Measurements from ENCODE around the gene EVI5. TPM values are rescaled to one million over a fixed set of nuclear protein-coding genes. Genes with fewer than 3 reads are reported as not detected.

EVI5 gene
- total RNA-seq, 1 donor from 2014 or later: 13.7 TPM

DNA sequence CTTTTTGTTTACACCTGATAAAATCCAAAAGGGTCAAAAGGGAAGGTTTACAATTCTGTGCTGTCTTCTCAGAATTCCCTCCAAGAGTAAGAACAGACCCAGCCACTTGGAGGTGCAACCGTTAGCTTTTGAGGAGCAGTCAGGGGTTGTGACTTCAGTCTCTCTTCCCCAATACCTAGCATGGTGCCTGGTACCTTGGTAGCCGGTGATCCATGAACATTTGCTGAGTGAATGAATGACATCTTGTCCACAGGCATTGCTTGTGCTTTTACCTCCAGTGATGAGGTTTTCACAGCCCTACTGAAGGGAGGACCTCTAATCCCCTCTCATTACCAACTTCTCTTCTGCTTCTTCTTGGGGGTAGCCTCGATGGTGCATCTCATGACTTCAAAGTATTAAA lies 309.9 kb downstream of the EVI5 start:
- TF ChIP-seq EZH2 (IDR thresholded peaks at IDR 0.05): no peak
- TF ChIP-seq, protein P1, sequence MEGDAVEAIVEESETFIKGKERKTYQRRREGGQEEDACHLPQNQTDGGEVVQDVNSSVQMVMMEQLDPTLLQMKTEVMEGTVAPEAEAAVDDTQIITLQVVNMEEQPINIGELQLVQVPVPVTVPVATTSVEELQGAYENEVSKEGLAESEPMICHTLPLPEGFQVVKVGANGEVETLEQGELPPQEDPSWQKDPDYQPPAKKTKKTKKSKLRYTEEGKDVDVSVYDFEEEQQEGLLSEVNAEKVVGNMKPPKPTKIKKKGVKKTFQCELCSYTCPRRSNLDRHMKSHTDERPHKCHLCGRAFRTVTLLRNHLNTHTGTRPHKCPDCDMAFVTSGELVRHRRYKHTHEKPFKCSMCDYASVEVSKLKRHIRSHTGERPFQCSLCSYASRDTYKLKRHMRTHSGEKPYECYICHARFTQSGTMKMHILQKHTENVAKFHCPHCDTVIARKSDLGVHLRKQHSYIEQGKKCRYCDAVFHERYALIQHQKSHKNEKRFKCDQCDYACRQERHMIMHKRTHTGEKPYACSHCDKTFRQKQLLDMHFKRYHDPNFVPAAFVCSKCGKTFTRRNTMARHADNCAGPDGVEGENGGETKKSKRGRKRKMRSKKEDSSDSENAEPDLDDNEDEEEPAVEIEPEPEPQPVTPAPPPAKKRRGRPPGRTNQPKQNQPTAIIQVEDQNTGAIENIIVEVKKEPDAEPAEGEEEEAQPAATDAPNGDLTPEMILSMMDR (IDR thresholded peaks at IDR 0.05): no peak
- no peak for TF ChIP-seq EZH2phosphoT487 (IDR thresholded peaks at IDR 0.05)
- H3K36me3 Mint-ChIP-seq: peaks cover 1% of the 10 kb centered on the region
- H3K4me1 ChIP-seq: peaks cover 1% of the 10 kb centered on the region

DNA sequence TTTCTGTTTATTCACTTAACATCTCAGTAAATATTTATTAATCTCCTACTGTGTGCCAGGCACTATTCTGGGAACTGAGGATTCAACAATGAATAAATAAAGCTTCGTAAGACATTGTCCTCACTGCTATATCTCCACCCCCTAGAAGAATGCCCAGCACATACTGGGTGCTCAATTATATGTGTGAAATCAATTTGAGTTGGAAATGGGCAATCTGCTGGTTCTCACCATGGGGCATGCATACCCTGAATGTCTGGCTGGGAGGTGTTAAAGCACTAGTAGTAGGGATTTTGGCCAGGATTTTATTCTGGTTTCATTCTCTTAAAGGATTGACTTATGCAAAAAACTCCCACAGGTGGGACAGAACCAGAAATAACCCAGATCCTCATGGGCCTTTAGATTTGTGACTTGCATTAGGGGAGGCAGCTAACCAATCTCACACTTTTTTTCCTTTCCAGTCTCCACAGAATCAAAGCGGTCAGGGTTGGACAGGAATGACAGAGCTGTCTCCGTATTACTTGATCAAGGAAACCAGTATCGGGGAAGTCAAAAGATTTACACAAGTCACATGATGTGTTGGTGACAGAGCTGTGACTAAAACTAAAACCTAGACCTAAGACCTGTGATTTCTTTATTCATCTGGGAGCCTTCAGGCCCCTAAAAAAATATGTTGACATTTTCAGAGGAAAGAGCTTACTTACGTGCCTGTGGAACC lies 311.0 kb downstream of the EVI5 start:
- no peaks in the 10 kb centered on the region for H3K9me3 ChIP-seq (ENCODE audit: low read depth)
- H3K36me3 ChIP-seq: no peaks in the 10 kb centered on the region
- no peaks in the 10 kb centered on the region for H3K79me2 ChIP-seq (ENCODE audit: low read depth)
- Mint-ChIP-seq H3K36me3 (no peaks in the 10 kb centered on the region), H3K9me3 (no peaks in the 10 kb centered on the region), H3K27ac (no peak overlapping the region), H3K4me1 (no peaks in the 10 kb centered on the region), H3K4me3 (no peak overlapping the region), H3K27me3 (ENCODE audit: insufficient read depth, low read depth) (peaks cover 19% of the 10 kb centered on the region)
- H3K27ac ChIP-seq: no peak overlapping the region
- DNase-seq (ENCODE audit: low spot score): no peak
- TF ChIP-seq, protein P1 (IDR thresholded peaks at IDR 0.05): no peak
- TF ChIP-seq EZH2 (IDR thresholded peaks at IDR 0.05) (no peak), EZH2phosphoT487 (IDR thresholded peaks at IDR 0.05) (no peak)
- H2AFZ ChIP-seq (replicated peaks): no peak overlapping the region
- peaks cover 66% of the 10 kb centered on the region for H3K27me3 ChIP-seq
- H3F3A ChIP-seq (ENCODE audit: low read depth): no peaks in the 10 kb centered on the region
- H3K4me2 ChIP-seq: no peak overlapping the region
- no peaks in the 10 kb centered on the region for H4K20me1 ChIP-seq (ENCODE audit: low read depth)
- H3K9ac ChIP-seq: no peak overlapping the region
- H3K4me1 ChIP-seq: no peaks in the 10 kb centered on the region
- no peak overlapping the region for H3K4me3 ChIP-seq

More for the DNA sequence above, 309.9 kb downstream of the EVI5 start:
- Mint-ChIP-seq H3K4me1 (peaks cover 5% of the 10 kb centered on the region), H3K27ac (no peak overlapping the region), H3K27me3 (ENCODE audit: insufficient read depth, low read depth) (peaks cover 29% of the 10 kb centered on the region), H3K4me3 (no peak overlapping the region), H3K9me3 (no peaks in the 10 kb centered on the region)
- Histone ChIP-seq H4K20me1 (ENCODE audit: low read depth) (no peaks in the 10 kb centered on the region), H3F3A (ENCODE audit: low read depth) (no peaks in the 10 kb centered on the region), H3K9ac (no peak overlapping the region), H2AFZ (replicated peaks) (no peak overlapping the region), H3K27me3 (peaks cover 77% of the 10 kb centered on the region), H3K9me3 (ENCODE audit: low read depth) (no peaks in the 10 kb centered on the region), H3K27ac (no peak overlapping the region), H3K4me2 (no peak overlapping the region), H3K79me2 (ENCODE audit: low read depth) (no peaks in the 10 kb centered on the region), H3K4me3 (no peak overlapping the region), H3K36me3 (no peaks in the 10 kb centered on the region)
- no peak for DNase-seq (ENCODE audit: low spot score)

DNA sequence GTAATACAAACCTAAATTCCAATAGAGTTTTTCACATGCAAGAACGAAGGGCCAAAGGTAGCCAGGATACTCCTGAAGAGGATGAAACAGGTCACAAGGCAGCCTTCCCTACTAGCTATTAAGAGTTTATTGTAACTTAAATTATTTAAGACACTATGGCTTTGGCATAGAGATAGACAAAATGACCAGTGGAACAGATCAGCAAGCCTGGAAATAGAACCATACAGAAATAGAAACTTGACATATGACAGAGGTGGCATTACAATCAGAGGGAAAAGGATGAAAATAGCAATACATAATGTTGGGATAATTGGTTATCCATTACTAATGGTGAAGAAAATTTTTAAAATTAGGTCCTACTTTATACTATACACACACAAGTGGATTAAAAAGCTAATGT lies 314.7 kb downstream of the EVI5 start:
- H3K27ac Mint-ChIP-seq: no peak overlapping the region
- Histone ChIP-seq H3K4me2 (no peak overlapping the region), H3K36me3 (no peaks in the 10 kb centered on the region), H3K4me1 (no peaks in the 10 kb centered on the region), H3F3A (ENCODE audit: low read depth) (no peaks in the 10 kb centered on the region), H3K4me3 (no peak overlapping the region), H3K27me3 (peaks cover 29% of the 10 kb centered on the region), H2AFZ (replicated peaks) (no peak overlapping the region), H3K9me3 (ENCODE audit: low read depth) (no peaks in the 10 kb centered on the region), H4K20me1 (ENCODE audit: low read depth) (no peaks in the 10 kb centered on the region), H3K79me2 (ENCODE audit: low read depth) (no peaks in the 10 kb centered on the region), H3K27ac (no peak overlapping the region), H3K9ac (no peak overlapping the region)
- H3K36me3 Mint-ChIP-seq: no peaks in the 10 kb centered on the region
- no peak for DNase-seq (ENCODE audit: low spot score)
- TF ChIP-seq EZH2 (IDR thresholded peaks at IDR 0.05): no peak
- TF ChIP-seq EZH2phosphoT487 (IDR thresholded peaks at IDR 0.05): no peak
- TF ChIP-seq, protein P1 (IDR thresholded peaks at IDR 0.05): no peak
- no peak overlapping the region for H3K4me3 Mint-ChIP-seq
- no peaks in the 10 kb centered on the region for H3K4me1 Mint-ChIP-seq
- H3K9me3 Mint-ChIP-seq: no peaks in the 10 kb centered on the region
- H3K27me3 Mint-ChIP-seq (ENCODE audit: insufficient read depth, low read depth): peaks cover 2% of the 10 kb centered on the region

All from neural progenitor cell (in vitro differentiated cells).